ENCODE measurements around the gene STING1.

Gene STING1

DNA sequence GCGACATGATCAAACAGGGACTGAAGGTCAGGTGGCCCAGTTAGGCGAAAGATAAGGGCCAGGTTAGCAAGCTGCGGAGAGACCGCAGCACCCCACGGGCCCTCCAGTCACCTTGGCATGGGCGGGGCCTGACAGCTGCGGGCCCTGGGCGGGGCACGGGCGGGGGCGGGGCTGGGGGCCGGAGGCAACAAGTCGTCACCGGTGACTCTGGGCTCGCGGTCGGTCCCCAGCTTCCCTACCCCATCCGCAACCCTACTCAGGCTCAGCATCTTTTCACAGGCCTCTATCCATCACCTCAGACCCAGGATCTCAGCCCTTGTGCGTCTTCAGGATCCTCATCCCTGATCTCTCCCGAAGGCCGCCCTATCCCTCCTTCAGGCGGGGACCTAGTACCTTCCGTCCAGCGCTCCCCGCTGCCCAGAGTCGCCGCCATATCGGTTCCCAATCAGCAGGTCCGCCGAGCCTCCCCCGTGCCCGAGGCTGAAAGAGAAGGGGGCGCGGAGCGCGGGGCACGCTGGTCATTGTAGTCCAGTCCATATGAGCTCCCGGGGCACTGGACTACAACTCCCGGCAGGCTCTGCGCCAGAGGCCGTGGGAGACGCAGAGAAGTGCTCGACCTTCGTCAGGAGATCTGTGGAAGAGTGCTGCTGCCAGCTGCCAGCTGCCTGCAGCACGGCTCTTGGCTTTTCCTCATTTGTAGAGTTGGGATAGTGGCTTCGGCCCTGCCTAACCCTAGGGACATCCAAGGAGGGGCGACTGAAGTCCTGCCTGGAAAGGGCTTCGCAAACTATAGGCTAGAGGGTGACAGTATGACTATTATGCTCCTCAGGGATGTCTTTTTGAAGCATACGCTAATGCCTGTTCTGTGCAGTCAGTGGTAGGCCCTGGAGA is 43.3 kb downstream of the STING1 start, which contains the start of gene DNAJC18:
DNAJC18 (minus strand) TSS at position 513 of the 891 bp plus-strand sequence; CDS start at position 433, 80 bp downstream.
- peak; percentile 94 for DNase-seq

DNA sequence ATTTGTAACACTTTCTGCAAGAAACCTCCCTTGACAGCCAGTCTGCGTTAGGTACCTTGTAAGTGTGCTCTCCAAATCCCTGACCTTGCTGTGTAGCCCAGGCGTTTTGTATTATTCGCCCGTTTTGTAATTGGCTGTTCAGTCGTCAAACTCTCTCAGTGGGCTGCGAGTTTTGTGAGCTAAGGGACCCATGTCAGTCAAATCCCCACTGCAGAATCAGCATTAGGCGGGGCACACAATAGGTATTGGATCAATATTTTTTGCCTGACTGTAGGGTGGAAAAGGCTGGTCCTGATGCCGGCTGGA is 43.9 kb downstream of the STING1 start:
- DNase-seq, result no peak

DNA sequence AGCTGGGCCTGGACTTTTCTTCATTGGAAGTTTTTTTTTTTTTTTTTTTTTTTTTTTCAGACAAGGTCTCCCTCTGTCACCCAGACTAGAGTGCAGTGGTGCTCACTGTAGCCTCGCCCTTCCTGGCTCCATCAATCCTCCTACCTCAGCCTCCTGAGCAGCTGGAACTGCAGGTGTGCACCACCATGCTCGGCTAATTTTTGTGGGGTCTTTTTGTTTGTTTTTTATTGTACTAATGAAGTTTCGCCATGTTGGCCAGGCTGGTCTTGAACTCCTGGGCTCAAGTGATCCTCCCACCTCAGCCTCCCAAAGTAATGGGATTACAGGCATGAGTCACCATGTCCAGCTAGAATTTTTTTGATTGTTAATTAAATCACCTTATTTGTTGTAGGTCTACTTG is 46.9 kb downstream of the STING1 start:
- peak; percentile 30 for DNase-seq

DNA sequence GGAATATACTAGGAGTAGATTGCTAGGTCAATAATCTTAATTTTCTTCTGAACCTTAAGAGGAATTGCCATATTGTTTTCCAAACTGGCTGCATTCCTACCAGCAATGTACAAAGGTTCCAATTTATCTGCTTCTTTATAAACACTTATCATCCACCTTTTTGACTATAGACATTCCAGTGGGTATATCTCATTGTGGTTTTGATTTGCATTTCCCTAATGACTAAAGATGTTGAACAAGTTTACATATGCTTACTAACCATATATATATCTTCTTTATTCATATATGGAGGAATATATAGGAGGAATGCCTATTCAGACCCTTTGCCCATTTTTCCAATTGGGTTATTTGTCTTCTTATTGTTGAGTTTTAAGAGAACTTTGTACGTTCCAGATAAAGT is 50.9 kb downstream of the STING1 start:
- DNase-seq, result no peak

DNA sequence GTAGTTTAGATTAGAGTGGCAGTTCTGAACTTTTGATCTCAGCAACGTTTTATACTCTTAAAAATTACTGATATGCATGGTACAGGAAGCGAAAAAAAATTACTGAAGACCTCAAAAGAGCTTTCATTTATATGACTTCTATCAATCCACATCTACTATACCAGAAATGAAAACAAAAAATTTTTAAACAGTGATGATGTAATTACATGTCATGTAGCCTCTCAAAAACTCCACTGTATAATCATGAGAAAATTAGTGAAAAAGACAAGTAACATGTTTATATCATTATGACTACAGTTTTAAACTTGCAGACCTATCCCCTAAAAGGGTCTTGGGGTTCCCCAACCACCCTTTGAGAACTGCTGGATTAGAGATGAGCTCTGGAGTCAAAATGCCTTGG is 52.5 kb downstream of the STING1 start:
- no peak for DNase-seq

DNA sequence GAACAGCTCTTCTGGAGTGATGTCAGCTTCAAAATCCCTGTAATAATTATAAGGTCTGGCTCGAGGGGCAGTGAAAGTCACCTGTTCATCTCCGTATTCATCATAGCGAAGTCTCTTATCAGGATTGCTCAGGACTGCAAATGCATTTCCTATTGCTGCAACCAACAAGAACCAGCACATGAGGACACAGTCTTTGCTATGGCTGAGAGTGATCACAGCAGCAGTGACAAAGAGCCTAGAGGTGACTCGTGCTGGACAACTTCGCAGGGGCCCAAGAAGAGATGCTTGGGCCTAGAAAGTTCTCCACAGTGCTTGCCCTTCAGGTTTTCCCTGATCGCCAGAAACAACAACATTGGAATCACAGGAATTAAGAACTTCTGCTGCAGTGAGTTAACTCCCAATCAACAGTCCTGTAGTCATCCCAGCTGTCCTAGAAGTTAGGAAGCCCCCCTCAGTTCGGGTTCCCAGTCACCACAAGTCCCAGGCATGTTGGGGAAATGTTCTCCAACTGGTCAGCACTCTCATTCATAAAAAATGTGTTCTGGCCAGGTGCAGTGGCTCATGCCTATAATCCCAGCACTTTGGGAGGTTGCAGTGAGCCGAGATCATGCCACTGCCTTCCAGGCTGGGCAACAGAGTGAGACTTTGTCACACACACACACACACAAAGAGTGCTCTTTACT is 56.2 kb downstream of the STING1 start:
- no peak for DNase-seq
